Stimulated activated CD8-positive, alpha-beta memory T cell treated with anti-CD3 and anti-CD28 coated beads, Interleukin-15, amount 100 ng/mL, for 24 hours (primary cell): ENCODE measurements around the gene ZFYVE28.
"Not testable (repeated sequence)": the region's sequence is repeated elsewhere in the genome, so short reads cannot be mapped to it uniquely, and the experiment has no call there.

ENCODE experiments used
- DNase-seq: peaks from one replicate; pipeline ENCODE4 v3.0.0-alpha.2; 2020; ENCODE audit warnings: low read depth

Gene ZFYVE28

GRCh38 chr4:2287594-2287915 is 130.9 kb downstream of the ZFYVE28 start:
- no peak for DNase-seq

GRCh38 chr4:2286904-2287593 is 131.4 kb downstream of the ZFYVE28 start:
- no peak for DNase-seq

GRCh38 chr4:2285613-2286381 is 132.6 kb downstream of the ZFYVE28 start:
- no peak for DNase-seq

GRCh38 chr4:2284934-2285612 is 133.4 kb downstream of the ZFYVE28 start:
- DNase-seq = no peak

- DNase-seq = no peak
Observed at GRCh38 chr4:2284161-2284933, 134.1 kb downstream of the ZFYVE28 start.

- DNase-seq = no peak
Observed at GRCh38 chr4:2283199-2283711, 135.2 kb downstream of the ZFYVE28 start.

- no peak for DNase-seq
Observed at GRCh38 chr4:2281575-2282343, 136.7 kb downstream of the ZFYVE28 start.

- no peak for DNase-seq
Observed at GRCh38 chr4:2280531-2281300, 137.7 kb downstream of the ZFYVE28 start.

- DNase-seq = no peak
Observed at GRCh38 chr4:2277956-2278355, 140.5 kb downstream of the ZFYVE28 start.

- DNase-seq = no peak
Observed at GRCh38 chr4:2276581-2277325, 141.7 kb downstream of the ZFYVE28 start.

- no peak for DNase-seq
Observed at GRCh38 chr4:2275546-2276251, 142.7 kb downstream of the ZFYVE28 start.

GRCh38 chr4:2275044-2275397 is 143.4 kb downstream of the ZFYVE28 start:
- not testable (repeated sequence) for DNase-seq

- no peak for DNase-seq
Observed at GRCh38 chr4:2274320-2275043, 144.0 kb downstream of the ZFYVE28 start.

GRCh38 chr4:2273657-2274319 is 144.7 kb downstream of the ZFYVE28 start:
- no peak for DNase-seq

GRCh38 chr4:2273221-2273620 is 145.2 kb downstream of the ZFYVE28 start:
- no peak for DNase-seq

GRCh38 chr4:2272828-2273120 is 145.7 kb downstream of the ZFYVE28 start:
- no peak for DNase-seq

GRCh38 chr4:2272026-2272827 is 146.2 kb downstream of the ZFYVE28 start:
- no peak for DNase-seq
